AG09319 (cell line): Measurements from ENCODE around the gene GAPDHS.

Source experiments
- DNase-seq: peaks from one replicate; pipeline ENCODE4 v3.0.0-alpha.2; 2010; ENCODE audit warnings: low read depth; ENCODE audit errors: extremely low read depth
- TF ChIP-seq, protein P1 (sequence below): IDR thresholded peaks from 2 replicates; pipeline ENCODE4 v1.5.1; 2011; ENCODE audit warnings: low read depth, mild to moderate bottlenecking, inconsistent platforms, low read length, moderate library complexity

The GAPDHS gene

DNA sequence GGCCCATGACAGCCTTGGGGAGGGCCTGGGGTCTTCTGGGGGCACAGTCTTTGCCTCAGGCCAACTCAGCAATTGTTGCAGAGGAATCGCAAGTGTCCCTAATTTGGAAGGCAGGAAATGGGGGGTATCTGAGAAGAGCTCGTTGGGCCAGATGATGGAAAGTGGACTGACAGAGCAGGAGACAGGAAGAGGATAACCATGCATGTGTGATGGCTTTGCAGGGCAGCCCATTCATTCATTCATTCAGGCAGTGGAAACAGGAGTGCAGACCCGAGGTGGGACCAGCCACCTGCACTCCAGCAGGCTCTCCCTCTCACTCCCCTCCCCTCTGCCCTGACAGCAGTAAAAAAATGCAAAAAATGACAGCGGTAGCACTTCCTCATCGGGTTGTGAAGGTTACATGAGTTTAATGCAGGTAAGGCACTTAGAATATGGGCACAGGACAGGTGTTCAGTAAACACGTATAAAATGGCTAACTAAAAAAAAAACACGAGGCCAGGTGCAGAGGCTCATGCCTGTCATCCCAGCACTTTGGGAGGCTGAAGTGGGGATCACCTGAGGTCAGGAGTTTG is 7.2 kb downstream of the GAPDHS start:
- DNase-seq = no peak
- TF ChIP-seq, protein P1, sequence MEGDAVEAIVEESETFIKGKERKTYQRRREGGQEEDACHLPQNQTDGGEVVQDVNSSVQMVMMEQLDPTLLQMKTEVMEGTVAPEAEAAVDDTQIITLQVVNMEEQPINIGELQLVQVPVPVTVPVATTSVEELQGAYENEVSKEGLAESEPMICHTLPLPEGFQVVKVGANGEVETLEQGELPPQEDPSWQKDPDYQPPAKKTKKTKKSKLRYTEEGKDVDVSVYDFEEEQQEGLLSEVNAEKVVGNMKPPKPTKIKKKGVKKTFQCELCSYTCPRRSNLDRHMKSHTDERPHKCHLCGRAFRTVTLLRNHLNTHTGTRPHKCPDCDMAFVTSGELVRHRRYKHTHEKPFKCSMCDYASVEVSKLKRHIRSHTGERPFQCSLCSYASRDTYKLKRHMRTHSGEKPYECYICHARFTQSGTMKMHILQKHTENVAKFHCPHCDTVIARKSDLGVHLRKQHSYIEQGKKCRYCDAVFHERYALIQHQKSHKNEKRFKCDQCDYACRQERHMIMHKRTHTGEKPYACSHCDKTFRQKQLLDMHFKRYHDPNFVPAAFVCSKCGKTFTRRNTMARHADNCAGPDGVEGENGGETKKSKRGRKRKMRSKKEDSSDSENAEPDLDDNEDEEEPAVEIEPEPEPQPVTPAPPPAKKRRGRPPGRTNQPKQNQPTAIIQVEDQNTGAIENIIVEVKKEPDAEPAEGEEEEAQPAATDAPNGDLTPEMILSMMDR = no peak

DNA sequence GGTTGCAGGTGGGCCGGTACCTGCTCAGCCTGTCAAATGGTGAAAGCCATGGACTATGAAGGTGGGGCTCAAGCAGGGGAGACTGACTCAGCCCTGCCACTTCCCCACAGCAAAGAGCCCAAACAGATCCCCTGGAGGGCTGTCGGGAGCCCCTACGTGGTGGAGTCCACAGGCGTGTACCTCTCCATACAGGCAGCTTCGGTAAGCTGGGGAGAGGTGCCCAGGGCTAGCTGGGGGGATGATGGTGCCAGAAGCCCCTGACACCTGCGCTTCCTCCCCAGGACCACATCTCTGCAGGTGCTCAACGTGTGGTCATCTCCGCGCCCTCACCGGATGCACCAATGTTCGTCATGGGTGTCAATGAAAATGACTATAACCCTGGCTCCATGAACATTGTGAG is 9.0 kb downstream of the GAPDHS start:
- TF ChIP-seq, protein P1 = no peak

DNA sequence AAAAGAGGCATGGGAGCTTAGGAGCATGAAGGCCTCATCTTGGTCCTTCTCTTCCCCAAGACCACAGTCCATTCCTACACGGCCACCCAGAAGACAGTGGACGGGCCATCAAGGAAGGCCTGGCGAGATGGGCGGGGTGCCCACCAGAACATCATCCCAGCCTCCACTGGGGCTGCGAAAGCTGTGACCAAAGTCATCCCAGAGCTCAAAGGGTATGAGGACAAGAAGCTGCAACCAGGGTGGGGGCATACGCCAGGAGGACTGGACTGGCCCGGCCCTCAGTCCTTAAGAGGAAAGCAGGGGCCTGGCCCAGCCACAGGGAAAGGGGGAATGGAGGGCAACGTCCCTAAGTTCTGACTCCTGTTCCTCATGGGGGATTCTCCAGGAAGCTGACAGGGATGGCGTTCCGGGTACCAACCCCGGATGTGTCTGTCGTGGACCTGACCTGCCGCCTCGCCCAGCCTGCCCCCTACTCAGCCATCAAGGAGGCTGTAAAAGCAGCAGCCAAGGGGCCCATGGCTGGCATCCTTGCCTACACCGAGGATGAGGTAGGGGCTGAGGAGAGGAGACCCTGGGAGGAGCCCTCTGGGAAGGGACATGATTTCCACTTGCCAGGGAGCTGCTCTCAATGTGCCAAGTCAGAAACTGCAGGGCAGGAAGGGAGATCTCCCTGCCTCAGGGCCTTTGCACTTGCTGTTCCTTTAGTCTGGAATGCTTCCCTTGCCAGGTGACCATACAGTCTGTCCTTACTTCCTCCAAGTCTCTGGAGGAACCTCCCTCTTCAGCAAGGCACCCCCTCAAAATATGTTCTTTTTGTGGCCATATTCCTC is 10.2 kb downstream of the GAPDHS start:
- TF ChIP-seq, protein P1 = no peak
- DNase-seq = no peak

More for the DNA sequence above, 9.0 kb downstream of the GAPDHS start:
- DNase-seq = no peak

DNA sequence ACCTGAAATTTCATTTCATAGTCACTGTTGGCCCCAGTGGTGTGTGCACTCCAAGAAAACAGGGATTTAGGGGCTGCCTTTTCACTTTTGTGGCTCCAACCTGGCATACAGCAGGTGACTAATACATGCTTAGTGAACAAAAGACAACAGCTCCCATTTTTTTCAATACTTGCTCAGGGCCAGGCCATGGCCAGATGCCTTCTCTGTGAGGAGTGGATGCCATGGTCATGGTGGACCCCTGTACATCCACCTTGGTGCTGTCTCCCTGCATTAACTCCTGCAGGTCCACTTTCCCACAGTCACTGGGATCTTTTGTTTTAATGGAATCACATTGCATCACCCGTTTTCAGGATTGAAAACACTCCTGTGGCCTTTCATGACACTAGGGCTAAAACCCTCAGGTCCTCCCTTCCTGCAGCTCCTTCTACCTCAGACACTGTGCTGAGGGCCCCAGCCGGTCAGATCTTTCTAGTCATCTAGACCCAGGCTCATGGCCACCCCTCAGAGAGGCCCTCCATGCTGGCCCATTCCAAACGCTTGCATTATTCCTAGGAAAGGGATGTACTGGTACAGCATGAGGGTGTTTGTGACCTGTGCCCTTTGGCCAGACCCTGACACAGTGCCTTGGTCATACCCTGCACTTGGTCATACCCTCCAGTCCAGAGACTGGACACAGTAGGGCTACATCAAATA is 11.0 kb downstream of the GAPDHS start:
- TF ChIP-seq, protein P1 = no peak
- no peak for DNase-seq

DNA sequence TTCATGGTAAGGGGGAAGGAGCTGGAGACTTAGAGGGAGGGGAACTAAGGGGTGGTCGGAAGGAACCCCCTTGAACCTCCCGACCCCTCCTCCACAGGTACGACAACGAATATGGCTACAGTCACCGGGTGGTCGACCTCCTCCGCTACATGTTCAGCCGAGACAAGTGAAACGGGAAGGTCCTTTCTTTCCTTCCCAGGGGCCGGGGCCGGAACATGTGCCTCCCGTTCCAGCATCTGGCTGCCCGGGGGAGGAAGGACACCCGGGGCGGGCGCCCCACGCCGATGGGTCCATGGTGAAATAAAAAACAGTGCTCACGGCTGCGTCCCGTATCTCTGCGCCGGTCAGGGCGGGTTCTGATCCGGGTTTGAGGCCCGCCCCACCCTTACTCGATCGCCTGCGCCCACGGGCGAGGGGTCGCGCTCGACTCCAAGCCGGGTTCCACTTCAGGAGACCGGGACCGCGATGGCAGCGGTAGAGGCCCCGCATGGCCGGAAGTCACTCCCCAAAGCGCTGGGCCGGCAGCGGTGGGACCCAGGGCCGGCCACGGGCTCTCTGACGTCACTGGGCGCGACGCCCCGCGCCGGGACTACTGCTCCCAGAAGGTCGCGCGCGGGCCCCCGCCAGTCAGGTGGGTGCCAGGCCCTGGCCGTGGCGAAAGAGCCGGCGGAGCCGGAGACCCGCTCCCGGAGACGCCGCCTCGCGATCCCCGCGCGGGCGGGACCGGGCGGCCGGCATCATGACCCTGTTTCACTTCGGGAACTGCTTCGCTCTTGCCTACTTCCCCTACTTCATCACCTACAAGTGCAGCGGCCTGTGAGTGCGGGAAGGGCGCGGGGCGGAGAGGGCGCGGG is 12.0 kb downstream of the GAPDHS start, which contains the start of gene TMEM147:
Gene TMEM147 (plus strand): TSS at position 626 of the 854 bp plus-strand sequence. CDS start 114 bp downstream, at position 740.
- TF ChIP-seq, protein P1 = no peak
- DNase-seq = peak; percentile 59

DNA sequence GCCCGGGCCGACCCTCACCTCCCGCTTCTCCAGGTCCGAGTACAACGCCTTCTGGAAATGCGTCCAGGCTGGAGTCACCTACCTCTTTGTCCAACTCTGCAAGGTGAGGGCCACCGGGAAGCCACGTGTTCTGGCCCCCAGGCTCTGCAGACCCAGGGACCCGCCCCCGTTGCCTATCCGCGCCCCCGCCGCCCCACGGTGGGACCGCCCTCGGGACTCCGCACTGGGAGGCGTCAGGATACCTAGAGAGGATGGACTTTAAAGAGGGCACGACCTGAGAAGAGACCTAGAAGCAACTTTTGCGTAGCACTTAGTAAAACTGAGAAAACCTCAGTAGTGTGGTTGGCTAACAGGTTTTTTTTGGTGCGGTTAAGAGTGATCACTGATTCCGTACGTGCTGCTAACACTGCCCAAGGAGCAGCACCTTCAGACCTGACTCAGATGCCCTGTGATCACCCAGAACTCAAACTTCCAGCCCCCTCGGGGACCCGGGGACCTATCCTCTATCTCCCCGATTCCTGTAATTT is 12.7 kb downstream of the GAPDHS start:
- TF ChIP-seq, protein P1 = no peak
- DNase-seq = no peak
